ENCODE data around the gene KRT23.

Gene KRT23

DNA sequence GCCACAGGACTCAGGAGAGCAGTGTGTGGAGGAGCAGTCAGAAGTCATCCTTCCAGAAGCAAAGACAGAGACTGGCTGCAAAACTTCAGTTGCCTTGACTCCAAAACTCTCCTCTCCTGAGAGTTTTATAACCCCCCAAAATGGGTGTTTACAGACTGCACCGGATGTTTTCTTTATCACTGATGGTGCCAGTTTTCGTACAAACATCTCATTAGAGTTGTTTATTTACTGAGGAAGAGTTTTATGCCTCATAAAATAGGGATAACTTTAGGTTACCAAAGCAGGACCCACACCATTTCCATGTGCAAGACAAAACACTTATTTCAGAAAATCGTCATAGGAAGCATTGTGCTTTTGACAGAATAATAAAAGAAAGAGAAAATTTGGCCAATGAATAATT lies 46.8 kb upstream of the KRT23 start, which contains the start of gene KRT40 (continued):
- TF ChIP-seq ZBTB6 (tag by site-specific recombination; IDR thresholded peaks at IDR 0.05) (no peak), ZNF394 (tag by site-specific recombination; IDR thresholded peaks at IDR 0.05; ENCODE audit: borderline replicate concordance) (no peak)

GRCh38 chr17:40981115-40981514 lies 43.7 kb upstream of the KRT23 start:
- Histone ChIP-seq H3K9me3 (ENCODE audit: control insufficient read depth, insufficient read depth, low read depth, low read length) (no peaks in the 10 kb centered on the region), H3K27ac (ENCODE audit: extremely low read depth, low read depth, low read length) (no peak overlapping the region), H3K4me1 (ENCODE audit: control insufficient read depth, insufficient read depth, low read length) (no peaks in the 10 kb centered on the region), H3K4me3 (ENCODE audit: low read depth, low read length) (no peak overlapping the region), H3K36me3 (ENCODE audit: control insufficient read depth in 2 of 2, insufficient read depth in 1 of 2, low read length in 2 of 2) (no peaks in the 10 kb centered on the region)
- ChIA-PET POLR2A (no interaction called here), CTCF (interaction anchor here (0.6 to 0.8 kb wide), 3 partner anchors 17 to 571 kb away, joined by 3 read pairs; no protein-coding TSS in a partner anchor)
- TF ChIP-seq ZNF2 (tag by site-specific recombination; IDR thresholded peaks at IDR 0.05) (no peak), ZNF138 (tag by site-specific recombination; IDR thresholded peaks at IDR 0.05; ENCODE audit: borderline replicate concordance) (no peak), ZNF664 (tag by site-specific recombination; IDR thresholded peaks at IDR 0.05) (no peak), TCF7L2 (IDR thresholded peaks at IDR 0.05; ENCODE audit: borderline replicate concordance, low read depth, low read length) (no peak), ZNF423 (tag by site-specific recombination; IDR thresholded peaks at IDR 0.05) (no peak), ZNF202 (tag by site-specific recombination; IDR thresholded peaks at IDR 0.05; ENCODE audit: borderline replicate concordance) (no peak), ZNF174 (tag by site-specific recombination; IDR thresholded peaks at IDR 0.05) (no peak), ZNF426 (tag by site-specific recombination; IDR thresholded peaks at IDR 0.05) (no peak), SP2 (tag by site-specific recombination; IDR thresholded peaks at IDR 0.05) (no peak), ZNF629 (tag by site-specific recombination; IDR thresholded peaks at IDR 0.05) (no peak), ZNF416 (tag by site-specific recombination; IDR thresholded peaks at IDR 0.05) (no peak), ZNF292 (tag by site-specific recombination; IDR thresholded peaks at IDR 0.05; ENCODE audit: borderline replicate concordance, low read depth) (no peak)
- TF ChIP-seq, protein P1, sequence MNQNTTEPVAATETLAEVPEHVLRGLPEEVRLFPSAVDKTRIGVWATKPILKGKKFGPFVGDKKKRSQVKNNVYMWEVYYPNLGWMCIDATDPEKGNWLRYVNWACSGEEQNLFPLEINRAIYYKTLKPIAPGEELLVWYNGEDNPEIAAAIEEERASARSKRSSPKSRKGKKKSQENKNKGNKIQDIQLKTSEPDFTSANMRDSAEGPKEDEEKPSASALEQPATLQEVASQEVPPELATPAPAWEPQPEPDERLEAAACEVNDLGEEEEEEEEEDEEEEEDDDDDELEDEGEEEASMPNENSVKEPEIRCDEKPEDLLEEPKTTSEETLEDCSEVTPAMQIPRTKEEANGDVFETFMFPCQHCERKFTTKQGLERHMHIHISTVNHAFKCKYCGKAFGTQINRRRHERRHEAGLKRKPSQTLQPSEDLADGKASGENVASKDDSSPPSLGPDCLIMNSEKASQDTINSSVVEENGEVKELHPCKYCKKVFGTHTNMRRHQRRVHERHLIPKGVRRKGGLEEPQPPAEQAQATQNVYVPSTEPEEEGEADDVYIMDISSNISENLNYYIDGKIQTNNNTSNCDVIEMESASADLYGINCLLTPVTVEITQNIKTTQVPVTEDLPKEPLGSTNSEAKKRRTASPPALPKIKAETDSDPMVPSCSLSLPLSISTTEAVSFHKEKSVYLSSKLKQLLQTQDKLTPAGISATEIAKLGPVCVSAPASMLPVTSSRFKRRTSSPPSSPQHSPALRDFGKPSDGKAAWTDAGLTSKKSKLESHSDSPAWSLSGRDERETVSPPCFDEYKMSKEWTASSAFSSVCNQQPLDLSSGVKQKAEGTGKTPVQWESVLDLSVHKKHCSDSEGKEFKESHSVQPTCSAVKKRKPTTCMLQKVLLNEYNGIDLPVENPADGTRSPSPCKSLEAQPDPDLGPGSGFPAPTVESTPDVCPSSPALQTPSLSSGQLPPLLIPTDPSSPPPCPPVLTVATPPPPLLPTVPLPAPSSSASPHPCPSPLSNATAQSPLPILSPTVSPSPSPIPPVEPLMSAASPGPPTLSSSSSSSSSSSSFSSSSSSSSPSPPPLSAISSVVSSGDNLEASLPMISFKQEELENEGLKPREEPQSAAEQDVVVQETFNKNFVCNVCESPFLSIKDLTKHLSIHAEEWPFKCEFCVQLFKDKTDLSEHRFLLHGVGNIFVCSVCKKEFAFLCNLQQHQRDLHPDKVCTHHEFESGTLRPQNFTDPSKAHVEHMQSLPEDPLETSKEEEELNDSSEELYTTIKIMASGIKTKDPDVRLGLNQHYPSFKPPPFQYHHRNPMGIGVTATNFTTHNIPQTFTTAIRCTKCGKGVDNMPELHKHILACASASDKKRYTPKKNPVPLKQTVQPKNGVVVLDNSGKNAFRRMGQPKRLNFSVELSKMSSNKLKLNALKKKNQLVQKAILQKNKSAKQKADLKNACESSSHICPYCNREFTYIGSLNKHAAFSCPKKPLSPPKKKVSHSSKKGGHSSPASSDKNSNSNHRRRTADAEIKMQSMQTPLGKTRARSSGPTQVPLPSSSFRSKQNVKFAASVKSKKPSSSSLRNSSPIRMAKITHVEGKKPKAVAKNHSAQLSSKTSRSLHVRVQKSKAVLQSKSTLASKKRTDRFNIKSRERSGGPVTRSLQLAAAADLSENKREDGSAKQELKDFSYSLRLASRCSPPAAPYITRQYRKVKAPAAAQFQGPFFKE (tag by site-specific recombination; IDR thresholded peaks at IDR 0.05; ENCODE audit: borderline replicate concordance): no peak

DNA sequence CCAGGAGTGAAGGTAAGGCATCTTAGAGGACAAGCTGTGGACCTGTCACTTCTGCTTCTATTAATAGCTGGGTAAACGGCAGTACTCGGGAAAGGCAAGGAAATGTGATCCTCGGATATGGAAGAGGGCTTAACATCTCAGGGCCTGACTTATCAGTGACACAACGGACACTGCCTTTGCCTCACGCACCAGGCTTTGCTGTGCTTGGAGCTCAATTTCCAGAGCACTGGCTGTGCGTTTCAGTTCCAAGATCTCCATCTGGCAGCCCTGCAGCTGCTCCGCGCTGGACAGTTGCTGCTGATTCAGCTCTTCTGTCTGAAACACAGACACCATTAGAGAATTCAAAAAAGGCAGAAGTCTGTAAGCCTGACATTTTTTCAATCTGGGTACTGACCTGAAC lies 43.1 kb upstream of the KRT23 start:
- Histone ChIP-seq H3K27ac (ENCODE audit: extremely low read depth, low read depth, low read length) (no peak overlapping the region), H3K36me3 (ENCODE audit: control insufficient read depth in 2 of 2, insufficient read depth in 1 of 2, low read length in 2 of 2) (no peaks in the 10 kb centered on the region), H3K4me1 (ENCODE audit: control insufficient read depth, insufficient read depth, low read length) (no peaks in the 10 kb centered on the region), H3K9me3 (ENCODE audit: control insufficient read depth, insufficient read depth, low read depth, low read length) (no peaks in the 10 kb centered on the region), H3K4me3 (ENCODE audit: low read depth, low read length) (no peak overlapping the region)
- ChIA-PET POLR2A (no interaction called here), CTCF (interaction anchor here (0.8 kb wide), 2 partner anchors 16 to 572 kb away, joined by 3 read pairs; no protein-coding TSS in a partner anchor)
- TF ChIP-seq REST (tag by site-specific recombination; IDR thresholded peaks at IDR 0.05) (no peak), ZNF488 (tag by site-specific recombination; IDR thresholded peaks at IDR 0.05) (no peak), ZSCAN30 (tag by site-specific recombination; IDR thresholded peaks at IDR 0.05) (no peak), ZNF202 (tag by site-specific recombination; IDR thresholded peaks at IDR 0.05; ENCODE audit: borderline replicate concordance) (no peak)
- TF ChIP-seq, protein P2, sequence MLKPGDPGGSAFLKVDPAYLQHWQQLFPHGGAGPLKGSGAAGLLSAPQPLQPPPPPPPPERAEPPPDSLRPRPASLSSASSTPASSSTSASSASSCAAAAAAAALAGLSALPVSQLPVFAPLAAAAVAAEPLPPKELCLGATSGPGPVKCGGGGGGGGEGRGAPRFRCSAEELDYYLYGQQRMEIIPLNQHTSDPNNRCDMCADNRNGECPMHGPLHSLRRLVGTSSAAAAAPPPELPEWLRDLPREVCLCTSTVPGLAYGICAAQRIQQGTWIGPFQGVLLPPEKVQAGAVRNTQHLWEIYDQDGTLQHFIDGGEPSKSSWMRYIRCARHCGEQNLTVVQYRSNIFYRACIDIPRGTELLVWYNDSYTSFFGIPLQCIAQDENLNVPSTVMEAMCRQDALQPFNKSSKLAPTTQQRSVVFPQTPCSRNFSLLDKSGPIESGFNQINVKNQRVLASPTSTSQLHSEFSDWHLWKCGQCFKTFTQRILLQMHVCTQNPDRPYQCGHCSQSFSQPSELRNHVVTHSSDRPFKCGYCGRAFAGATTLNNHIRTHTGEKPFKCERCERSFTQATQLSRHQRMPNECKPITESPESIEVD (tag by site-specific recombination; IDR thresholded peaks at IDR 0.05): no peak

All from HEK293 (cell line).